ENCODE data around the gene CYS1. TPM values are rescaled to one million over a fixed set of nuclear protein-coding genes. Genes with fewer than 3 reads are reported as not detected.

CYS1 gene
- total RNA-seq, 1 experiment from 2014 or later, result not detected

DNA sequence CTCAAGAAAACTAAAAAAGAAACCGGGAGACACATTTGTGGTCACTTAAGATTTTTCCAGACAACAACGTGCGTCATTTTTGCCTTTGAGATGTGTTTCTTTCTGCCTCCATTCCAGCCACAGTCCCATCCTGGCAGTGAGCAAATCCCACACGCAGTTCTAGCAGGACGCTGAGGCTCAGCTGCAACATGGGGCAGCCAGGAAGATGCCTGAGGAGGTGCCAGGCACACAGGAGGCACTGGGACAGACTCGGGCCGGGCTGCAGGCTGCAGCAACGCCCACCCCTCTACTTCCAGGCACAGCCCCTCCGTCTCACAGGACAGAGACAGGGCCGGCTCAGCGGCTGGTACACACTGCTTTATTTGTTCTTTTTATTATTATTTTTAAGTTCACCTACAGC is 23.8 kb downstream of the CYS1 start:
- H3K4me3 ChIP-seq, result no peak overlapping the region
- H3K9me3 ChIP-seq (replicated peaks), result no peaks in the 10 kb centered on the region
- H3K27ac ChIP-seq, result no peak overlapping the region
- H3K27me3 ChIP-seq, result peaks cover 16% of the 10 kb centered on the region
- no peak for DNase-seq
- H3K36me3 ChIP-seq, result no peaks in the 10 kb centered on the region
- H3K4me1 ChIP-seq, result peaks cover 23% of the 10 kb centered on the region

DNA sequence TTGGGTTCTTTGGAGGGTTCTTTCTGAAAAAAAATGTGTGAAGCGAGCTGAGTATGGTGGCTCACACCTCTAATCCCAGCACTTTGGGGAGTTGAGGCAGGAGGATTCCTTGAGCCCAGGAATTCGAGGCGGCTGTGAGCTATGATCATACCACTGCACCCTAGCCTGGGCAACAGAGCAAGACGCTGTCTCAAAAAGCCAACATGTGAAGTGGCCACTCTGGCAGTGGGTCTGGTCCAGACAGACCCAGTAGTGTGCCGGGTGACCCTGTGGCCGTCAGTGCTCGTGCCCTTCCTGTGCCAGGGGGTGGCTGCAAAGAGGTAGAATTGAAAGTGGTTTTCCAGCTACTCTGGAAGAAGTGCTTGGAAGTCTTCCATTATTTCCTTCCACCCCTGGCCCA is 25.2 kb downstream of the CYS1 start:
- Histone ChIP-seq H3K9me3 (replicated peaks) (no peaks in the 10 kb centered on the region), H3K4me3 (no peak overlapping the region), H3K27me3 (peaks cover 16% of the 10 kb centered on the region), H3K4me1 (peaks cover 12% of the 10 kb centered on the region), H3K27ac (no peak overlapping the region), H3K36me3 (no peaks in the 10 kb centered on the region)
- no peak for DNase-seq

DNA sequence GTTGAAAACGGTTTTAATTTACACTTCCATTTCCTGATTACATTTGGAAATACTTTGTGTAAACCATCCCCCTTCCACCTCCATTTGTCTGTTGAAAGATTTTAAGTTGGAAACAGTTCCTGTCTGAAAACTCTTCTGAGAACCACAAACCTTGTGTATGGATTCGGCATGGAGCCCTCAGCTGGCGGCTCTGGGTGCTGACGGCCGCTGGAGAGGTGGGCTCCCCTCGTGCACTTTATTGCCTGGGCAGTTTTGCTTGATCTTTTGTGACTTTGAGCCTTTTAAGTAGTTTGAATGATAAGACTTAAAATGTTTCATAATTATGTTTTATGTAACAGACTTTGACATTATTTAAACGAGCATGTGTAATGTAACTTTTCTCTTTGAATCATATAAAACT is 25.8 kb downstream of the CYS1 start:
- DNase-seq, result no peak
- H3K9me3 ChIP-seq (replicated peaks), result no peaks in the 10 kb centered on the region
- peaks cover 8% of the 10 kb centered on the region for H3K4me1 ChIP-seq
- no peak overlapping the region for H3K4me3 ChIP-seq
- H3K27ac ChIP-seq, result no peak overlapping the region
- no peaks in the 10 kb centered on the region for H3K36me3 ChIP-seq
- H3K27me3 ChIP-seq, result peaks cover 16% of the 10 kb centered on the region

DNA sequence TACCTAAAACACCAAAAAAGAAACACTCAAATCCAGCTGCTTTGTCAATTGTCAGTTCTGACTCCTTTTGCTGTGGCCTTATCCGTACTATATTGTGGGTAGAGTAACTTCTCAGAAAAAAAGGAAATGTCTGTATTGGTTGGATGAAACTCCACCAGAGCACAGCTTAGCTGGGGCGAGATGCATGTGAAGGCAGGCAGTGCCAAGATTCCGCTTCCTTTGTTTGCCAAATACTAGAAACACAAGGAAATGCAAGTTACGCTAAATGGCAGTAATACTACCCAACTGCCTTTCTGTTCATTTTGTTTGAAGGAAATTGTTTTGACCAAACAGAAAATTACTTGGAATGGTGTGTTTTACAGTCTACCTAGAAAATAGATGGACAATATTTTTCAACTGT is 26.9 kb downstream of the CYS1 start:
- no peak for DNase-seq
- Histone ChIP-seq H3K4me3 (no peak overlapping the region), H3K27me3 (peaks cover 16% of the 10 kb centered on the region), H3K9me3 (replicated peaks) (no peaks in the 10 kb centered on the region), H3K36me3 (no peaks in the 10 kb centered on the region), H3K4me1 (peaks cover 8% of the 10 kb centered on the region), H3K27ac (no peak overlapping the region)

DNA sequence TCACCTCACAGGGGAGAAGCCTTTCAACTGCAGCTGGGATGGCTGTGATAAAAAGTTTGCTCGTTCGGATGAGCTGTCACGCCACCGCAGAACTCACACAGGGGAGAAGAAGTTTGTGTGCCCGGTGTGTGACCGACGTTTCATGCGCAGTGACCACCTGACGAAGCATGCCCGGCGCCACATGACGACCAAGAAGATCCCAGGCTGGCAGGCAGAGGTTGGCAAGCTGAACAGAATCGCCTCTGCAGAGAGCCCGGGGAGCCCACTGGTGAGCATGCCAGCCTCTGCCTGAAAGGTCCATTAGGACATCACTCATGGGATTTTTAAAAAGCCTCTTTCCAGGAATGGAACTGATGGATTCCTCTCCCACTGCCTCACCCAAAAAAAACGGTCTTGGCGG is 28.0 kb downstream of the CYS1 start:
- H3K4me1 ChIP-seq, result peaks cover 4% of the 10 kb centered on the region
- DNase-seq, result no peak
- no peaks in the 10 kb centered on the region for H3K9me3 ChIP-seq (replicated peaks)
- H3K4me3 ChIP-seq, result no peak overlapping the region
- H3K27ac ChIP-seq, result no peak overlapping the region
- H3K27me3 ChIP-seq, result peaks cover 16% of the 10 kb centered on the region
- no peaks in the 10 kb centered on the region for H3K36me3 ChIP-seq

DNA sequence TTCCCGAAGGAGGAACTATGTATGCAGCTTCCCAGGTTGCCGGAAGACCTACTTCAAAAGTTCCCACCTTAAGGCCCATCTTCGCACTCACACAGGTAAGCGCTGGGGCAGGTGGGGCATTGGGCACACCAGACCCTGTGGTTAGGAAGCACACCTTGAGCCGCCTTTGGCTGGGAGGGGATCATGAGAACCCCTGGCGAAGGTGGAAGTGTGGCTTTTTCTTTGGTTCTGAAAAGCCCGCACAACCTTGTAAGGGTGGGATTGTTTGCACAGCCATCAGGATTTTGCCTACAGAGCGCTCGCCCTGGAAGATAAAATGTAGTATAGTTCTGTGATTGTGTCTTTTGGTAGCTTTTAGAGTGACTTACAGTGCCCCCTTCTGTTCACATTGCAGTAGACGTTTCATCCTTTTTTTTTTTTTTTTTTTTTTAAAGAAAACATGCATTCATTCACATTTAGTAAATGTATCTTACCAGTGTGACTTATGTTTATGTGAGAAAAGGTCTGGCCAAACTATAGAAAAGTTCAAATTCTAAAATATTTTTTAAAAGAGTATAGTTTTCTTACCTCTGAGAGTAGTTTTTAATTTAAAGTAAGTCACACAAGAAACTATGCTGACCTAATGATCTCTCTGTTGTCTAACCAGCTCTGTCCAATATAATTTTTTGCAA is 31.6 kb downstream of the CYS1 start:
- no peaks in the 10 kb centered on the region for H3K4me1 ChIP-seq
- H3K36me3 ChIP-seq, result no peaks in the 10 kb centered on the region
- no peaks in the 10 kb centered on the region for H3K9me3 ChIP-seq (replicated peaks)
- peaks cover 9% of the 10 kb centered on the region for H3K27me3 ChIP-seq
- H3K4me3 ChIP-seq, result no peak overlapping the region
- DNase-seq, result peak; percentile 27 to 72
- no peak overlapping the region for H3K27ac ChIP-seq

DNA sequence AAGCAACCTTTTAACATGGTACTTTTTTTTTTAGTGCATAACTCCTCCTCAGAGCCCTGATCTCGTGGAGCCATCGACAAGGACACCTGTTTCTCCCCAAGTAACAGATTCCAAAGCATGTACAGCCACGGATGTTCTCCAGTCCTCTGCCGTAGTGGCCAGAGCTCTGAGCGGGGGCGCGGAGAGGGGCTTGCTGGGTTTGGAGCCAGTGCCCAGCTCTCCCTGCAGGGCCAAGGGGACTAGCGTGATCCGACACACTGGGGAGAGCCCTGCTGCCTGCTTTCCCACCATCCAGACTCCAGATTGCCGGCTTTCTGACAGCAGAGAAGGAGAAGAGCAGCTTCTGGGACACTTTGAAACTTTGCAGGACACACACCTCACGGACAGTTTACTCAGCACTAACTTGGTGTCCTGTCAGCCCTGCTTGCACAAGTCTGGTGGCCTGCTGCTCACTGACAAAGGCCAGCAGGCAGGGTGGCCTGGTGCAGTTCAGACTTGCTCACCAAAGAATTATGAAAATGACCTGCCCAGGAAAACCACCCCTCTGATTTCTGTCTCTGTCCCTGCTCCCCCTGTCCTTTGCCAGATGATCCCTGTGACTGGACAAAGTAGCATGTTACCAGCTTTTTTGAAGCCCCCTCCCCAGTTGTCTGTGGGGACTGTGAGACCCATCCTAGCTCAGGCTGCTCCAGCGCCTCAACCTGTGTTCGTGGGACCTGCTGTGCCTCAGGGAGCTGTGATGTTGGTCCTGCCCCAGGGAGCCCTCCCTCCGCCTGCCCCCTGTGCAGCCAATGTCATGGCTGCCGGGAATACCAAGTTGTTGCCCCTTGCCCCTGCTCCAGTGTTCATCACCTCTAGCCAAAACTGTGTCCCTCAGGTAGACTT is 32.4 kb downstream of the CYS1 start:
- DNase-seq, result no peak
- H3K4me3 ChIP-seq, result no peak overlapping the region
- H3K27me3 ChIP-seq, result peaks cover 1% of the 10 kb centered on the region
- no peaks in the 10 kb centered on the region for H3K36me3 ChIP-seq
- H3K27ac ChIP-seq, result no peak overlapping the region
- H3K4me1 ChIP-seq, result no peaks in the 10 kb centered on the region
- no peaks in the 10 kb centered on the region for H3K9me3 ChIP-seq (replicated peaks)

DNA sequence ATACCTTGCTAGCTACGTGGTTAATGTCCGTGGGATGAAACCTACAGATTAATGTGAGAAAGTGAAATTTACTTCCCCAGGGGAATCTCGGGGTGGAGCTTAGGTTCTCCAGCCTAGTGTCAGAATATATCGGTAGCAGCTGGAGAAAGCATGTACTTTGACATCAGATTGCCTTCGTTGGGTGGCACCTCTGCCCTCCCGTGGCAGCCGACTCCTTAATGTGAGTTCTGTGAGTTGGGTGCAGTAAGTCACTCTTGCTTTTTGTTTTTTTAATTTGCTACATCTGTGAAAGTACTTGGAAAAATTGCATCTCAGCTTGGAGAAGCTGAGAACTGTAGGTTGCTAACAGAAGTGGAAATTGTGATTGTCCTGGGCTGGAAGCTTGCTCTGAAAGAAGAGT is 33.3 kb downstream of the CYS1 start:
- Histone ChIP-seq H3K27me3 (no peaks in the 10 kb centered on the region), H3K27ac (no peak overlapping the region), H3K4me1 (no peaks in the 10 kb centered on the region), H3K36me3 (no peaks in the 10 kb centered on the region), H3K4me3 (no peak overlapping the region), H3K9me3 (replicated peaks) (no peaks in the 10 kb centered on the region)
- no peak for DNase-seq

DNA sequence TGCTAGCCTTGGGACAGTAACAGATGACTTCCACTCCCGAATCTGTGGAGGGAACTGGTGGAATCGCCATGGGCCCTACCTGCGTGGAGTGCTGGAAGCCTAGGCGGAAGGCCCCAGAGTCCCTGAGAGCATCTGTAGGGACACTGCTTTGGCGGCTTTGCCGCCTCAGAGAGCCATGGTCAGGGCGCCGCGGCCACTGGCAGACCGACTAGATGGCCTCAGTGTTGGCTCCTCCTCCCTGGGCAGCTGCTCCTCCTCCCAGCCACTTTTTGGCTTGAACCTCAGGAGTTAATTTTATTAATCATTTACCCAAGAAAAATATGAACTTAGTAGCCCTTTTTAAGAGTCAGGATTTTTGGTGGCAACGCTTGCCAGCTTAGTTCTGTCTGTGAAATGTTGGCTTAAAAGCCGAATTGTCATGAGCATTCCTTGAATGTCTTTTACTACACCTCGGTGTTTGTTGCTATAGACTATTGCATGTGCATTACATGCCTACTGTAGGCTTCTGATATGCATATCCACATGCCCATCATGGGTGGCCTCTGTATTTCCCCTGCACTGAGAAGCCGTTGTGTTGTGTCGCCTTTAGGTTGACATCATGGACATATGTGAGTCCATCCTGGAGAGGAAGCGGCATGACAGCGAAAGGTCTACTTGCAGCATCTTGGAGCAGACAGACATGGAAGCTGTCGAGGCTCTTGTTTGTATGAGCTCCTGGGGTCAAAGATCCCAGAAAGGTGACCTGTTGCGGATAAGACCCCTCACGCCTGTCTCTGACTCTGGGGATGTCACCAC is 34.5 kb downstream of the CYS1 start:
- H3K27ac ChIP-seq, result no peak overlapping the region
- DNase-seq, result no peak
- H3K27me3 ChIP-seq, result peaks cover 5% of the 10 kb centered on the region; the same call in 1 of the 2 replicates
- H3K9me3 ChIP-seq (replicated peaks), result no peaks in the 10 kb centered on the region
- no peaks in the 10 kb centered on the region for H3K36me3 ChIP-seq
- H3K4me1 ChIP-seq, result no peaks in the 10 kb centered on the region
- H3K4me3 ChIP-seq, result no peak overlapping the region

DNA sequence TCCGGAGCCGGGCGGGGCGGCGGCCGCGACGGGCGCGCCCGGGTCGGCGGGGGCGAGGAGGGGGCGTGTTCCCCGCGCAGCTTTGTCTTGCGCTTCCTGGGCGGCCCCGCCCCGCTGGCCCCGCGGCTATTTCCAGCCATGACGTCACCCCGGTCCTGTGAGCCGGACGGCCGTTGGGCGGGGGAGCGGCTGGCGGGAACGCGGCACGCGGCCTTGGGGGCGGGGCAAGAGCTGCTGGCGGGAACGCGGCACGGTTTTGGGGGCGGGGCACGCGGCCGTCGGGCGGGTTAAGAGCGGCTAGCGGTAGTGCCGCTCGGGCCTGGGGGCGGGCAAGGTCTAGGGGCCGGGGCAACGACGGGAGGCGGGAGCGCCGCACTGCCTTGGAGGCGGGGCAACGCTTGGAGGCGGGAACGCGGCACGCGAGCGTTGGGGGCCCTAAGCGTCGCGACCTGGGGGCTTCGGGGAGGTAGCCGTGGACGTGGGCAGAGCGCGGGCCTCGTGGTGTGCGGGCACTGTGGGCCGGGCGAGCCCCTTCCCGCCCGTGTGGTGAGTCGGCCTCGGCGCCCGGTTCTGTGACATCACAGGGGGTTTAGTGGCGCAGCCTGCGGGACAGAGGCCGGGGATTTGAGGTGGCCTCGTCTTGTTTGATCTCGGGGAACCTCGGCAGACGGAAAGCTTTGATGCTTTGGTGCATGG is 36.2 kb downstream of the CYS1 start:
- Histone ChIP-seq H3K27me3 (peaks cover 8% of the 10 kb centered on the region; the same call in 1 of the 2 replicates), H3K27ac (no peak overlapping the region), H3K4me3 (no peak overlapping the region), H3K36me3 (no peaks in the 10 kb centered on the region), H3K9me3 (replicated peaks) (peaks cover 2% of the 10 kb centered on the region; the same call in 1 of the 2 replicates), H3K4me1 (no peaks in the 10 kb centered on the region)
- DNase-seq, result no peak

DNA sequence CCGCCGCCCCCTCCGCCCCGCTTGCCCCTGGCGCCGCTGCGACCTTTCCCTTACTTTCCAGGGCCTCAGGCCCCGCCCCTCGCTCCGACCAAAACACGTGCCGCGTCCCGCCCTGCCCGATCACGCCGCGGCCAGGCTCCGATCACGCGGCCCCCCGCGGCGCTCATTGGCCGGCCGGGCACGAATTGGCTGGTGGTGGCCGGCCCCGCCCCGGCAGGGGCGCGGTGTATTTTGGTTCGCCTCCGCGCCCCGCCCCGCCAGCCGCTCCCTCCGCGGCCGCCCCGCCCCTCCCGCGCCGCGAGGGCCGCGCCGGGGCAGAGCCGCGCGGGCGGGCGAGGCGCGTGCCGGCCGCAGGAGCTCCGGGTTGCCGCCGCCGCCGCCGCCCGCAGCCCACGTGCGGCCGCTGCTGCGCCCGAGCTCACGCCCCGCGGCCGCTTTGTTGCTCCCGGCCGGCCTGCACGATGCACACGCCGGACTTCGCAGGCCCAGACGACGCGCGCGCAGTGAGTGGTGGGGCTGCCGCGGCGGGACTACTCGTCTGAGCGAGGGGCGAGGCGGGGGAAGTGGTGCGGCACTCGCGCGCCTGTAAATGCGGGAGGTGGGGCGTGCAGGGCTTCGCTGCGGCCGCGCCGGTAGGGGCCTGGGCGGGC is 36.8 kb downstream of the CYS1 start, which contains the start of gene KLF11:
TSS of gene KLF11 (plus strand) at position 295 of the 650 bp plus-strand sequence. CDS start at position 462, 167 bp downstream.
- no peak for DNase-seq
- Histone ChIP-seq H3K4me1 (no peaks in the 10 kb centered on the region), H3K27ac (no peak within 1 kb of the TSS), H3K4me3 (no peak within 1 kb of the TSS), H3K36me3 (no peaks in the 10 kb centered on the region), H3K27me3 (peaks cover 8% of the 10 kb centered on the region; the same call in 1 of the 2 replicates), H3K9me3 (replicated peaks) (peaks cover 2% of the 10 kb centered on the region; the same call in 1 of the 2 replicates)

DNA sequence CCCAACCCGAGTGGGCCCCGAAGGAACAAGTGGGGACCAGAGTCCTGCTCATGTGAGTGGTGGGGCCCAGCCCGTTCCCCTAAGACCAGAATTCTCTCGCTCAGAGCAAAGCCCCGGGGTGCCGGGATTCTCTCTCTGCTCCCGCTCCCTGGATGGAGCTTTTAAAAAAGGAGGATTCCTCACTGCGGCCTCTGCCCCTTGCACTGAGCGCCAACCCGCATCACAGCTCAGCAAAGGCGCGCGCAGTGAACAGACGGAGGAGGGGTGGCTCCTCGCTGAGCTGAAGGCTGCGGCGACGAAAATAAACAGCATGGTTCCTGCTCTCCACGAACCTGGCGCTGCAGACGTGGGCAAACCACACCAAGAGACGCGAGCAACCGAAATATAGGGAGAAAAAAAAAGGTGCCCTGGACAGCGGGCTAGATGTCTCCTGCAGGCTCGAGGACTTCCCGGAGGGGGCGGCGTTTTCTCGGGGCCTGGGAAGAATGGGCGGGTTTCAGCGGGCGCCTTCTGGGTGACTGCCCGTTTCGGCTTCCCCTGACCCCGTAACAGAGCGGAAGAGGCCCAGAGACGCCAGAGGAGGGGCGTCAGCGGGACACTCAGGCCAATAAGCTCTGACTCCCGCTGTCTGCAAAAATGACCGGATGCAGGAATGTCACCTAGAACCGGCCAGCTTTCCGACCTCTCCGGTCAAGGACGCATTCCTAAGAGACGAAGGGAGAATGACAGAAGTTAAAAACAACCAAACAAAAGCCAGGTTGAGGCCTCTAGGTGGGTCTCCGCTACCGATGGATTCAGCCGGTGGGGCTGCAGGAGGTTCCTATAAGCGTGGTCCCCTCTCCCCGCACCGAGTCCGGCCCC is 37.7 kb downstream of the CYS1 start:
- DNase-seq, result no peak

DNA sequence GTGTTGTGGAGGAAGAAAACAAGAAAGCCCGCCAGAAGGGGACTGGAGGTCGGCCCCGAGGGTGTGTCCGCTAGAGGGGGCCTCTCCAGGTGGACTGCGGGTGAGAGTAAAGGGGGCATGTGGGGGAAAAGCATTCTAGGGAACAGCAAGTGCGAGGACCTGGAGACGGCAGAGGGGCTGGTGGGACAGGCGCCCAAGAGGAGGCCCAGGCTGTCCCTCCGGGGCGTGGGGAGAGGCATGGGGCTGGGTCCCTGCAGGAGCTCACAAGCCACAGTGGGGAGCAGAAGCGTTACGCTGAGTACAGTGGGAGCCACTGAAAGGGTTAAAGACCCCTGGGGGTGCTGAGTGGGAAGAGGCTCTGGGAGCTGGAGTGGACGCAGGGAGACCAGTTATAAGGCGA is 38.5 kb downstream of the CYS1 start:
- Histone ChIP-seq H3K27me3 (peaks cover 8% of the 10 kb centered on the region; the same call in 1 of the 2 replicates), H3K4me3 (no peak overlapping the region), H3K9me3 (replicated peaks) (peaks cover 2% of the 10 kb centered on the region; the same call in 1 of the 2 replicates), H3K27ac (no peak overlapping the region), H3K4me1 (no peaks in the 10 kb centered on the region), H3K36me3 (no peaks in the 10 kb centered on the region)
- DNase-seq, result no peak

More for the DNA sequence above, 37.7 kb downstream of the CYS1 start:
- H3K27ac ChIP-seq, result no peak overlapping the region
- no peaks in the 10 kb centered on the region for H3K4me1 ChIP-seq
- peaks cover 2% of the 10 kb centered on the region; the same call in 1 of the 2 replicates for H3K9me3 ChIP-seq (replicated peaks)
- H3K27me3 ChIP-seq, result peaks cover 8% of the 10 kb centered on the region; the same call in 1 of the 2 replicates
- H3K4me3 ChIP-seq, result no peak overlapping the region
- no peaks in the 10 kb centered on the region for H3K36me3 ChIP-seq

All from SJCRH30 (cell line).